GM15510 (cell line): ENCODE measurements around the gene ADGRG7.

Experiments used
- POLR2A ChIP-seq: IDR thresholded peaks from 3 replicates; pipeline ENCODE4 v1.6.1; 2011; ENCODE audit warnings: borderline replicate concordance; ENCODE audit not compliant: insufficient read length; ENCODE audit errors: extremely low read depth

The ADGRG7 gene

GRCh38 chr3:100737334-100737733 is 127.9 kb downstream of the ADGRG7 start:
- no peak for TF ChIP-seq POLR2A

GRCh38 chr3:100740207-100740606 is 130.8 kb downstream of the ADGRG7 start:
- no peak for TF ChIP-seq POLR2A

GRCh38 chr3:100743535-100743934 is 134.1 kb downstream of the ADGRG7 start:
- no peak for TF ChIP-seq POLR2A

GRCh38 chr3:100744671-100745070 is 135.3 kb downstream of the ADGRG7 start:
- no peak for TF ChIP-seq POLR2A
